GM12801 (cell line): Measurements from ENCODE around the gene UBAP1.

Source experiments
- TF ChIP-seq, protein P1 (sequence below): IDR thresholded peaks from one replicate; pipeline ENCODE4 v1.5.1; 2011; ENCODE audit warnings: control low read depth; ENCODE audit not compliant: insufficient read length; ENCODE audit errors: extremely low read depth

The UBAP1 gene

DNA sequence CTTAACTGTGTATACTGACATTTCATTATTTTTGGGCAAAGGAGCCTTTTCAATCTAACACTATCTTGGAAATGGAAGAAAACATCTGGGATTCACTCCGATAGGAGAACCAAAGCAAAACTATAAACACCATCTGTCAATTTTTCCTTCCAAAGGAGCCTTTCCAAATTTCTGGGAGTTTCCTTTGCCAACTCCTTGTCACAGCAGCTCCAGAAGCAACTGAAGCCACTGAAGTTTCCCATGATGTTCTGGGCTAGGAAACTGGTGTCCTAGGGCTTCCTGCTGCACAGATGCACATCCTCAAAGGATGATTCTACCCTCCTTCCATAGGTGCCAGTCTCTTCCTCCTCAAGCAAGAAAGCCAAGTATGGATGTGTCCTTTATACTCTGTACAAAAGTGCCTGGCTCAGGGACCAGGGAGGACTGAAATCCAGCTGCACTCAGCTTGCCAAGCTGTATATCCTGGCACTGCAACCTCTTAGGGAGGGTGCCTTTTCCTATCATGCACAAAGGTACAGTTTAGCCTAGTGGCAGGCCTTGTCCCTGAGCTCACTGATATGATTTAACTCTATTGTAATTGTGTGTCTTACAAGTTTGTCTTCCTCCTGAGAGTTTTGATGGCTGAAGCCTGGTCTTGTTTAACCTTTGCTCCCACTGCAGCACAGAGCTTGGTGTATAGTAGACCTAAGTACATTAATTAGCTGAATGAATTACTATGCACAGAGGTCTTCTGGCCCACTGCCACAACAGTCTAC is 8.4 kb upstream of the UBAP1 start:
- TF ChIP-seq, protein P1, sequence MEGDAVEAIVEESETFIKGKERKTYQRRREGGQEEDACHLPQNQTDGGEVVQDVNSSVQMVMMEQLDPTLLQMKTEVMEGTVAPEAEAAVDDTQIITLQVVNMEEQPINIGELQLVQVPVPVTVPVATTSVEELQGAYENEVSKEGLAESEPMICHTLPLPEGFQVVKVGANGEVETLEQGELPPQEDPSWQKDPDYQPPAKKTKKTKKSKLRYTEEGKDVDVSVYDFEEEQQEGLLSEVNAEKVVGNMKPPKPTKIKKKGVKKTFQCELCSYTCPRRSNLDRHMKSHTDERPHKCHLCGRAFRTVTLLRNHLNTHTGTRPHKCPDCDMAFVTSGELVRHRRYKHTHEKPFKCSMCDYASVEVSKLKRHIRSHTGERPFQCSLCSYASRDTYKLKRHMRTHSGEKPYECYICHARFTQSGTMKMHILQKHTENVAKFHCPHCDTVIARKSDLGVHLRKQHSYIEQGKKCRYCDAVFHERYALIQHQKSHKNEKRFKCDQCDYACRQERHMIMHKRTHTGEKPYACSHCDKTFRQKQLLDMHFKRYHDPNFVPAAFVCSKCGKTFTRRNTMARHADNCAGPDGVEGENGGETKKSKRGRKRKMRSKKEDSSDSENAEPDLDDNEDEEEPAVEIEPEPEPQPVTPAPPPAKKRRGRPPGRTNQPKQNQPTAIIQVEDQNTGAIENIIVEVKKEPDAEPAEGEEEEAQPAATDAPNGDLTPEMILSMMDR = no peak

- TF ChIP-seq, protein P1 = no peak
Measured at GRCh38 chr9:34171753-34172535, 6.9 kb upstream of the UBAP1 start.

- TF ChIP-seq, protein P1 = no peak
Measured at GRCh38 chr9:34176089-34176488, 2.8 kb upstream of the UBAP1 start.

- TF ChIP-seq, protein P1 = no peak
Measured at GRCh38 chr9:34177593-34178435, 1.0 kb upstream of the UBAP1 start.

GRCh38 chr9:34179213-34180136 is 632 bp downstream of the UBAP1 start:
- TF ChIP-seq, protein P1 = no peak

DNA sequence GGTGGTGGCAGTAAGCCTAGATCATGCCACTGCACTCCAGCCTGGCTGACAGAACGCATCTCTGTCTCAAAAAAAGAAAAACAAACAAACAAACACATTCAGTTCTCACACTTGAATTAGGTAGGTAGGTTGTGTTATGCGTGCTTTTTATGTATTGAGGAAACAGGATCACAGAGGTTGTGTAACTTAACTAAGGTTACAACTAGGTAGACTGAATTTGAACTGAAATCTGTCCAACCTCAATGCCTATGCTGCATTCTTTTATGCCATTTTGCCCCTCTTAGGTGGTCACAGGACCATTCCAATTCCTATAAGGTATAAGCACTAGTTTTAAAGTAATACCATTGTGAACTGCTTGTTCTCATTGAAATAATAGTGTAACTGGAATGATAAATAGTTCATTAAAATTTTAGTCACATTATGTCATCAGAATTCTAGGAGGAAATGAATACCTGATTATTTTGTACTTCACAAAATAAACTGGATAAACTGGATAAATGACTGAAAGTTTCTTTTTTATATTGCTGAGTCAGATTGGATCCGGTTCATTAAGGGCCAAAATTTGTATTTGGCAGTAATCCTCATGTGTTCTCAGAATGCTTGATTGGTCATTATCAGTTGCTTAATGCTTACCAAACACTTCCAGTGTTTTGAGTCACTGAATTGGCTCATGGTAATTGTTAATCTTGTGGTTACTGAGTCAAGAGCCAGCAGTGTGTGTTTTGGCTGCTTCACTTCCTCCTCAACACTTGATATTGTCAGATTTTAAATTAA is 7.1 kb downstream of the UBAP1 start:
- TF ChIP-seq, protein P1 = no peak
